GM19463 (cell line): ENCODE results near the gene AURKAIP1.
"Not testable (repeated sequence)": the region's sequence is repeated elsewhere in the genome, so short reads cannot be mapped to it uniquely, and the experiment has no call there.

Experiments
- ATAC-seq: cut with Tn5 transposase; IDR thresholded peaks from one replicate; pipeline ENCODE4 v1.9.1; 2021; ENCODE audit warnings: mild to moderate bottlenecking, moderate library complexity; ENCODE audit not compliant: unreplicated experiment

Gene AURKAIP1

DNA sequence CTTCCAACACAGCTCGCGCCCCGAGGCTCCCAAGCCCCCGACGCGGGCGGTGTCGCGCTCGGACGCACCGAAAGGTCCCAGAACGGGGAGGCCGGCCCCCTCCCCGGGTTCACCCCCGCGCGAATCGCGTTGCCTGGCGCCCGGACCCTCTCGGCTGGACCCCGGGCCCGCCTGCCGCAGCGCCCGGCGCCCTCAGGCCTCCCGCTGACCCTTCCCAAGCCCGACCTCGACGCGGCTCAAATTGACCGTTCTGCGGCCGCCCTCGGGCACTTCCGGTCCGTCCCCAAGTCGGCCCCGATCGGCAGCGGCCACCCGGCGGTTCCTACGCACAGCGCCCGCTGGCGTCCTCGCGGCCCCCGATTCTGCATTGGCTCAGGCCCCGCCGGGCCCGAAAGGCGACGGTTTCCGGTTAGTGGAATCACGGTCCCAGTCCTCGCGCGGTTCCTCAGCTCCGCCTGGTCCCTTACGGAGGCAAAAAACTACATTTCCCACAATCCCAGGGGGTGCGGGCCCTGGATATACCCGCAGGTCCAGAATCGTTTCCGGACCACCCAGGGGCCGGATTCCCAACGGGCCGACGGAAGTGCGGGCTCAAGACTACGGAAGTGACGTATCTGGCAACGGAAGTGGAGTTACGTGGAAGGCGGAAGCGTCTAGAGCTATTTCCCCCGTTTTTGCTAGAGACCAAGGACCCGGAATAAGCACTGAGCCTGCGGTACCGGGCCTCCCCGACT, at the start of gene AURKAIP1:
Gene AURKAIP1 (minus strand): TSS at position 279 of the 734 bp plus-strand sequence. CDS start 451 bp downstream, outside the sequence.
- ATAC-seq = peak; percentile 88

DNA sequence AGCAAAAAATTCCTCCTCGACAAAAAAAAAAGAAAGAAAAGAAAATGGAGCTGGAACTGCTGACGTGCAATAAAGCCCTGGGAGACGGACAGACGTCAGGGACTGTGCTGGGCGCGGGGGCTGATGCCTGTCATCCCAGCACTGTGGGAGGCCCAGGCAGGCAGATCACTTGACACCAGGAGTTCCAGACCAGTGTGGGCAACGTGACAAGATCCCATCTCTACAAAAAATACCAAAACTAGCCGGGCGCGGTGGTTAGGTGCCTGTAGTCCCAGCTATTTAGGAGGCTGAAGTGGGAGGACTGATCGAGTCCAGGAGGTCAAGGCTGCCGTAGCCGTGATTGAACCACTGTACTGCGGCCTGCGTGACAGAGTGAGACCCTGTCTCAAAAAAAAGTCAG, 49.7 kb upstream of the AURKAIP1 start:
- ATAC-seq = no peak

DNA sequence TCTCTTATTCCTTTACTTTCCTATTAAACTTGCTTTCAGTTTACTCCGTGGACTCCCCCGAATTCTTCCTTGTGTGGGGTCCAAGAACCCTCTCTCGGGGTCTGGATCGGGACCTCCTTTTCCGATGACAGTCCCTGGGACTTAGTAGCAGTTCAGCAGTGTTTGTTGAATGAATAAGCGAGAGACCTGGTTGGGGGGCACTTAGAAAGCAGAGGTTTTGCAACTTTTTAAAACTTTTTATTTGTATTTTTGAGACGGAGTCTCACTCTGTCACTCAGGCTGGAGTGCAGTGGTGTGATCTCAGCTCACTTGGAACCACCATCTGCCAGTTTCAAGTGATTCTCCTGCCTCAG, 48.2 kb upstream of the AURKAIP1 start:
- no peak for ATAC-seq

DNA sequence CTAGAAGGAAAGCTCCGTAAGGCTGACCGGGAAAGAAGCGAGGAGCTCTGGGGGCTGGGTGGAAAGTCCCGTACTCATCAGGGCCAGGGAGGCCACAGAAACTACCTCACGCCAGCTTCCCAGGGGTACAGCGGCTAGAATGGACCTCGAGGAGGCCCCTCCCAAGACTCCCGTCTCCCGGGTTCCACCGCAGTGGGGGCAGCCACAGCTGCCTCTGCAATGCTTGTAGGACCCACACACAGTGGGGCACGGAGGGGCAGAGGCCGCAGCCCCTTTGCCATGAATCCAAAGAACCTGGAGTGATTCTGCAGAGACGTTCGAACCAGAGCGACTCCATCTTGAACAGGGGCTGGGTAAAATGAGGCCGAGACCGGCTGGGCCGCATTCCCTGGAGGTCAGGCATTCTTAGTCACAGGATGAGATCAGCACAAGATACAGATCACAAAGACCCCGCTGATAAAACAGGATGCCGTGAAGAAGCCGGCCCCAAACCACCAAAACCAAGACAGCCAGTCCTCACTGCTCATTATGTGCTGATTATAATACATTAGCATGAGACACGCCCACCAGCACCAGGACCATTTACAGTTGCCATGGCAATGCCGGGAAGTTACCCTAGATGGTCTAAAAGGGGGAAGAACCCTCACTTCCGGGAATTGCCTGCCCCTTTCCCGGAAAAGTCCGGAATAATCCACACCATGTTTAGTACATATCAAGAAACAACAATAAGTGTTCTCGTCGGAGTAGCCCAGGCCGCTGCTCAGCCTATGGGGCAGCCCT, 47.6 kb upstream of the AURKAIP1 start:
- ATAC-seq = no peak

DNA sequence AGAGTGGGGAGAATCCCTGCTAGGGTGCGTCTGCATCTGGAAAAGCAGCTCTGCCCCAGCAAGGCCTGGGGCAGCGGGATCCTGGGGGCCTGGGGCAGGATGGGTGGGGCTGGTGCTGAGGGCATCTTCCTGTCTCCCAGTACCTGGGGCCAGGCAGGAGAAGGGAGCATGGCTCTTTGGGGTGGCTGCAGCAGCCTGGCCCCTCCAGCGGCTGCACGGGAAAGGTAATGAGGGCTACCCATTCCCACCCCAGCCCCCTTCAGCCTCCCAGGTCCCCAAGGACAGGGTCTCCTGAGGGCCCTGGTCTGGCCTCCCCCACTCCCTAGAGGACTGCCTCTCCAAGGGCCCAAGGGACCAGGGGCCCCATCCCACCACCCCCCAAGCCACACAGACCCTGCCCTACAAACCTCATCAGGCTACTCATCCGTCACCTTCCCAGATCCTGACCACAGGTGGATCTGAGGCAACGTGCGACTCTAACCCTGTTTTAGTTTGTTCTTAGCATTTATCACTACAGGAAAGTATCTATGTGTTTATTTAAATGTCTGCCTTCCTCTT, 47.0 kb upstream of the AURKAIP1 start:
- no peak for ATAC-seq

DNA sequence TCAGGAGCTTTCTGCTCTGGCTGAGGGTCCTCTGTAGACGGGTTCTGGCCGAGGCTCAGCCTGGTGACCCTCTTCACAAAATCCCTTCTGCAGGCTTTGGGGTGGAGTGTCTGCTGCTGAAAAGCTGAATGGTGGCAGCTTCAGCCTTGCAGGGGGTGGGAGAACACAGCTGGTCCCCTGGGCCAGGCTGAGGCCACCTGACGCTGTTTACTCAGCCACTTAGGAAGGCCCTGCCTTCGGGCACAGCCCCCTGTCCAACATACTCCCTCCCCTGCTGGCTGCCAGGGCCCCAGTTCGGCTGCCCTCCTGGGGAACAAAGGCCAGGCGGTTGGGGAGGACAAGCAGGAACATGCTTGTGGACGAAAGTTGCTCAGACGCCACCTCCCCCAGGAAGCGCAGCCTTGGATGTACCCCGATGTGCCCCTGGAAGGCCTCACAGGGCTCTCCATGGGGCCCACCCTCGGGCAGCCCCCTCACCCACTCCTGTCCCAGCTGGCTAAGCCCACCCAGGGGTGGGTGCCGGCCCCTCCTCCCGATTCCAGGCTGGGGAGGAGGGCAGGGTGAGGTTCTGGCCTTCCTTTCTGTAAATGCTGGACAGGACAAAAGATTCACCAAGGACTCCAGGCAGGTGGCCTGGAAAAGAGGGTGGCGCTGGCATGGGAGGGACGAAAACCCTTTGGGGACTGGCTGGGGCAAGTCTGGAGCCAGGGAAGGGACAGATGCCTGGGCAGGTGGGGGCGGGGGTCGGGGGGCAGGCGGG, 46.3 kb upstream of the AURKAIP1 start, which contains the start of gene ANKRD65:
Gene ANKRD65 (minus strand): TSS at position 130 of the 760 bp plus-strand sequence. CDS start 271 bp downstream, outside the sequence.
- ATAC-seq = no peak

DNA sequence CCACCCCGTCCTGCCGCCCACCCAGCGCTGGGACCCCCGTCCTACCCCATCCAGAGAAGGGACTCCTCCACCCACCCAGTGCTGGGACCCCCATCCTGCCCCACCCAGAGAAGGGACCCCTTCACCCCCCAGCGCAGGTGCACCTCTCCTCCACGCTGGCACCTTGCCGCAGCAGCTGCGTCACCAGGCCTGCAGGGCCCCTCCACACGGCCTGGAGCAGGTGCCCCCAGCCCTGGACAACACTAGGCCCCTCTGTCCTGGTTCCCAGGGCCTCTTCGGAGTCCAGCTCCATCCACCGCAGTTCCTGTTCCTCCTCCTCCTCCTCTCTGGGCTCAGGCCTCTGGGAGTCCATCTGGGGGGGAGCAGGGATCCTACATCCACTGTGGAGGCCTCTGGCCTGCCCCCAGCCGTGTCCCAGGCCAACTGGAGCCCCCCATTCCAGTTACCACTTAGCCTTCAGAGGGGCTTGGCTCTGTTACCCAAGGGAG, 45.7 kb upstream of the AURKAIP1 start:
- ATAC-seq = no peak

DNA sequence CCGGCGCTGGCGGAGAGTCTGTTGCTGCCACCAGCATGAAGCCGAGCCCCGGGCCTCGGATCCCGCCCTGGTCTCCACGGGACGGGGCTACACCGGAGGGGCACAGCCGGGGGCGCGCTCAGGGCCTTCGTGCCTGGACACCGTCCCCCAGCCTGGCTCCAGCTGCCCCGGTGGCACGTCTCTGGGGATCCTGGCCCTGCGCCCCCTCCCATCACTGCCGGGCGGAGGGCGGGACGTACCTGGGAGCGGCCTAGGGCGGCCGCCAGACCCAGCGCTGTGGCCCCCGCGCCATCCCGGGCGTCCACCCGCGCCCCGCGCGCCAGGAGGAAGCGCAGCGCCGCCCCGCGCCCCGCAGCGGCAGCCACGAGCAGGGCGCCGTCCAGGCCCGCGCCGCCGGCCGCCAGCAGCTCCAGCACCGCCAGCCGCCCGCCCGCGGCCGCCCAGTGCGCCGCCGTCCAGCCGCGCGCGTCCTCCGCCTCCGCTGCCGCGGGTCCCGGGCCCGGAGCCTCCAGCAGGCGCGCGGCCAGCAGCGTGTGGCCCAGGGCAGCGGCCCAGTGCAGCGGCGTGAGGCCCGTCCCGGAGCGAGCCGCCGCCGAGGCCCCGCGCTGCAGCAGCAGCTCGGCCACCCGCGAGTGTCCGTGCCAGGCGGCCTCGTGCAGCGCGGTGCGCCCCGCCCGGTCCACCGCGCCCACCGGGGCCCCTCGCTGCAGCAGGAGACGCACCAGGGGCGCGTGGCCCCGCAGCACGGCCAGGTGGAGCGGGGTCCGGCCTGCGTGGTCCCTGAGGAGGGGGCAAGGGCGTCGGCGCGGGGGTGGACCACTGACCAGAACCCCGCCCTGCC, 45.0 kb upstream of the AURKAIP1 start:
- no peak for ATAC-seq

DNA sequence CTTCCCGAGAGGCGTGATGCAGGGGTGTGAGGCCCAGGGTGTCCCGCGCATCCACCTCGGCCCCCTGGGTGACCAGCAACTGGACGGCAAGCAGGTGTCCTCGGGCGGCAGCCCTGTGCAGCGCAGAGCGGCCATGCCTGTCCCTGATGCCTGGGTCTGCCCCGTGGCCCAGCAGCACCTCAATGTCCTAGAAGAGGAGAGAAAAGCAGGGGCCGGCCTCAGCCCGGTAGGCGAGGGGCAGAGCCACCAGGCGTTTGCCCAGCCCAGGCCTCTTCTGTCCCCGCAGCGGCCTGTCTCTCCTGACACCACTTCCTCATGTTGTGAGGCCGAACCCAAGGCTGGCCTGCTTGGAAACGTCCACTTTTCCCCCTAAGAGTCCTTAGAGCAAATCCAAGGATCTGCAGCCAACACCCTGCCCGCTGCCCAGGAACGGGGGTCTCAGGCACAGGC, 44.4 kb upstream of the AURKAIP1 start:
- no peak for ATAC-seq

DNA sequence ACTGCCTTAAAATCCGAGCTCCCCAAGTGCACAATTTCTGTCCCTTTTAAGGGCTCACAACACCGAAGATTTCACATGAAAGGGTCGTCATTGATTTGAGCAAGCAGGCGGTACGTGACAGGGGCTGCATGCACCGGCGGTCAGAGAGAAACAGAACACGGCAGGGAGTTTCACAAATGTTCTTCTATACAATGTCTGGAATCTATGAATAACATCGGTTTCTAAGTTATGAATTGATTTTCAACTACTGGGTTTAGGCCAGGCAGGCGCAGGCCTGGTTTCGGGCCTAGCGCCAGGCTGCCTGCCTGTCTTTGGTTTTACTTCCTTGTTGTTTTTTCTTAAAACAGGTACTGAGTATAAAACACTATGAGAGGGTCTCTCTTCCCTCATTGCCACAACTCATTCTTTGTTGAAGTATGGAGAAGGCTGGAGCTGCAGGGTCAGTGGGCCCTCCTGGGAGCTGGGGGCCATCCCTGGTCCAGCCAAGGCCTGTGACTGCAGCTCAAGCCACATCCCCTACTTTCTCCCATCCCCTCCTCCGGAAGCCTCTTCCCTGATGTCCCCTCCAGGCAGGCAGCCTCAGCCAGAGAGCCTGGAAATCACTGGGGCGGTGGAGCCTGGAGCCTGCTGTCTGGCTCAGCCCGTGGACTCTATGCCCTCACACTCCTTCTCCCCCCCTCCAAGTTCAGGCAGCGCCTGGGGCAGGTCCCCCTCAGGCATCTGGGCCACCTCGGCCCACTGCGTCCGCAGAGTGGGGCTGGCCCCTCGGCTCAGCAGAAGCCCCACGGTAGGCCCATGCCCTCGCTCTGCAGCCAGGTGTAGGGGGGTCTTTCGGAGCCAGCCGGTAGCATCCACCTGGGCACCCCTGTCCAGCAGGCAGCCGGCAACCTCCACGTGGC, 43.7 kb upstream of the AURKAIP1 start:
- ATAC-seq = no peak

DNA sequence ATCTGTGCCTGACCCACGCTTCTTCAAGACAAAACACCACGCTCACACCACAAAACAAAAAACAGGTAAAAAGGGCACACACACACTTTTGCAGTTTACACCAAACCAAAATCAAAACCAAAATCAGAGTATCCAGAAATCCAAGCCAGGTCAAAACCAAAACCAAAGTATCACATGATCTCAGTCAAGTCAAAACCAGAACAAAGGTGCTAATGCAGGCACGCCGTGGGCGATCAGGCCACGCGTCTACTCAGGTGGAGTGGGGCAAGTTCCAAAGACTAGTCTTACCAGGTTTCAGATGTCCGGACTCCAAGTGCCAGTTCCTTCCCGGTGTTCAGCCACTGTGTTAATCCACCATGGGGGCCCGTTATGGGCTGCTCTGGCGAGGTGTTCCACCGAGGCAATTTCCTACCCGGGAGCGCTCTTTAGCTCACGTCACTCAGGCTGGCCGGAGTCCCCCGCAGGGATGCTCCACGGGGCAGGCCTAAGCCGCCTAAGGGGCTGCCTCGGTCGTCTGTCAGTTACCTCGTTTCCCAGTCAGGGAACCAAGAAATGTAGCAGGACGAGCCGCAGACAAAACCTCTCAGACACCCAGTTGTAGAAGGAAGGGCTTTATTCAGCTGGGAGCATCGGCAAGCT, 42.9 kb upstream of the AURKAIP1 start:
- not testable (repeated sequence) for ATAC-seq

DNA sequence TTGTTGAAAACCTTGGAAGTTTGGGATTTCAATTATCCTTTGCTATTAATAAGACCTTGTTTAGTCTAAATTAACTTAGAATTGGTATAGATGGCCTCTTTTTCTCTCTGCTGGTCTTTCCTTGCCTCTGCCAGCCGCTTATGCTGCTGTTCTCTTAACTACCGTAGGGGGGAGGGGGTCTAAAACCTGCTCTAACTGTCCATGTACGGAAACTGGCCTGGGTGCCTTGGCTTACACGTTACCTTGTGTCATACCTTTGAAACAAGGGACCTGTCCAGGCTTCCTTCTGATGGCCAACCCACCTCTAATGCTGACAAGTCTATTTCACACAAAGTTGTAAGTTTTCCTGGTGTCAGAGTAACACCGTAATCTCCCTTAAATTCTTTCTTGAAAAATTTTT, 42.4 kb upstream of the AURKAIP1 start:
- ATAC-seq = not testable (repeated sequence)

DNA sequence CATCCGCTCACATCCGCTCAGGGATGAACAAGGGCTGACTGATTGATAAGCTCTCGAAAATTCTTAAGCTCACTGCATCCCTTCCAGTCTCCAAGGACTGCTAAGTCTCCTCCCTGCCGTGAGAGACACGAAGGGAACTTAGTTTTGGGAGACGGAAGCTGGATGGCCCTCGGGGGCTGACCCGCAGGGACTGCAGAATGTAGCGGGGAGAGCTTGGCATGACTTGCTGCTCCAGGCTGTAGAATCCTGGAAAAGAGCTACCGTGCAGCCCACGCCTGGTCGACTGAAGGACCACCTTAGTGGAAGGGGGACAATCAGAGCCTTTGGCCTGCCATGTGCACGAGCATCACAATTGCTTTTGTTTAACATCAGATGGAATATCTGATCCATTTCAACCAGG, 40.7 kb upstream of the AURKAIP1 start:
- no peak for ATAC-seq

DNA sequence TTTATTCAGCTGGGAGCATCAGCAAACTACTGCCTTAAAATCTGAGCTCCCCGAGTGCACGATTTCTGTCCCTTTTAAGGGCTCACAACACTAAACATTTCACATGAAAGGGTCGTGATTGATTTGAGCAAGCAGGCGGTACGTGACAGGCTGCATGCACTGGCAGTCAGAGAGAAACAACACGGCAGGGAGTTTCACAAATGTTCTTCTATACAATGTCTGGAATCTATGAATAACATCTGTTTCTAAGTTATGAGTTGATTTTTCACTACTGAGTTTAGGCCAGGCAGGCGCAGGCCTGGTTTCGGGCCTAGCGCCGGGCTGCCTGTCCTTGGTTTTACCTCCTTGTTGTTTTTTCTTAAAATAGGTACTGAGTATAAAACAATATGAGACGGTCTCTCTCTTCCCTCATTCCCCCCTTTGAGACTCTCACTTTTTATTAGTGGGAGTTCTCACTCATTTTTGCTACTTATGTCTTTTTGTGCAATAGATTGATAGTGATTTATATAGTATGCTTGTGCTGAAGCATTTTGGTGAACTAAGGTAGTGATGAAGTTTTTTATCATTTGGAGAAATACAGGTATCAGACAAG, 37.4 kb upstream of the AURKAIP1 start:
- ATAC-seq = not testable (repeated sequence)

DNA sequence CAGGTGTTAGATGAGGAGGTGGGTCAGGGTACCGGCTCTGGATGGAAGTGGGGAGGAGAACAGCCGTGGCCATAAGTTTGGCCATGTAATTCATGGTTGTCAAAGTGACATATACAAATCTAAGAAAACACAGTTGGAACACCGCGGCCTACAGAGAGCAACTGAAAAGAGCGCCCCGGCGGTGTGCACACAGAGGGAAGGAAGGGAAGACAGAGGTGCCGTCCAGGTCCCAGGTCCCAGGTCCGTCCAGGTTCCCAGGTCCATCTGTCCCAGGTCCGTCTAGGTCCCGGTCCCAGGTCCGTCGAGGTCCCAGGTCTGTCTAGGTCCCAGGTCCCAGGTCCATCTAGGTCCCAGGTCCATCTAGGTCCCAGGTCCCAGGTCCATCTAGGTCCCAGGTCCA, 36.6 kb upstream of the AURKAIP1 start:
- no peak for ATAC-seq

DNA sequence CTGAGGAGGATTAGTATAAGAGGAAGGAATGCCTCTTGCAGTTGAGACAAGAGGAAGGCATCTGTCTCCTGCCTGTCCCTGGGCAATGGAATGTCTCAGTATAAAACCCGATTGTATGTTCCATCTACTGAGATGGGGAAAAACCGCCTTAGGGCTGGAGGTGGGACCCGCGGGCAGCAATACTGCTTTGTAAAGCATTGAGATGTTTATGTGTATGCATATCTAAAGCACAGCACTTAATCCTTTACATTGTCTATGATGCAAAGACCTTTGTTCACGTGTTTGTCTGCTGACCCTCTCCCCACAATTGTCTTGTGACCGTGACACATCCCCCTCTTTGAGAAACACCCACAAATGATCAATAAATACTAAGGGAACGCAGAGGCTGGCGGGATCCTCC, 35.2 kb upstream of the AURKAIP1 start:
- ATAC-seq = not testable (repeated sequence)

DNA sequence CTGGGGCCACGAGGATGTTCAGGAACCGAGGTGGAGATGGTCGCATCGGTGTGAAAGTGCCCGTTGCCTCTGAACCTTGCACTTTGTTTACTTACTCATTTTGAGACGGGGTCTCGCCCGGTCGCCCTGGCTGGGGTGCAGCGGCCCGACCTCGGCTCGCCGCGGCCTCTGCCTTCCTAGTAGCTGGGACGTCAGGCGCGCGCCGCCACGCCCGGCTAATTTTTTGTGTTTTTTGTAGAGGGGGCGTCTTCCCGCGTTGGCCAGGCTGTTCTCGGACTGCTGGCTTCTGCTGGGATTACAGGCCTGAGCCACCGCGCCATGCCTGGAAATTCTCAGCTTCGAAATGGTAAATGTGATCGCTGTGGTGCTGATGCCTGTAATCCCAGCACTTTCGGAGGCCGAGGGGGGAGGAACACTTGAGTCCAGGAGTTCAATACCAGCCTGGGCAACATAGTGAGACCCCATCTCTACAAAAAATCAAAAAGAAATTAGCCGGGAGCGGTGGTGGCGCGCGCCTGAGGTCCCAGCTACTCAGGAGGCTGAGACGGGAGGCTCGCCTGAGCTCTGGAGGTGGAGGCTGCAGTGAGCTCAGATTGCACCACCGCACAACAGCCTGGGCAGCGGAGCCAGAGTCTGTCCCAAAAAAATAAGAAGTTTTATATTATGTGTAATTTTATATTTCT, 32.8 kb upstream of the AURKAIP1 start:
- ATAC-seq = peak; percentile 13
